Measurements from ENCODE around the gene EIF2S3B.
"Not testable (repeated sequence)": the region's sequence is repeated elsewhere in the genome, so short reads cannot be mapped to it uniquely, and the experiment has no call there.

The EIF2S3B gene

DNA sequence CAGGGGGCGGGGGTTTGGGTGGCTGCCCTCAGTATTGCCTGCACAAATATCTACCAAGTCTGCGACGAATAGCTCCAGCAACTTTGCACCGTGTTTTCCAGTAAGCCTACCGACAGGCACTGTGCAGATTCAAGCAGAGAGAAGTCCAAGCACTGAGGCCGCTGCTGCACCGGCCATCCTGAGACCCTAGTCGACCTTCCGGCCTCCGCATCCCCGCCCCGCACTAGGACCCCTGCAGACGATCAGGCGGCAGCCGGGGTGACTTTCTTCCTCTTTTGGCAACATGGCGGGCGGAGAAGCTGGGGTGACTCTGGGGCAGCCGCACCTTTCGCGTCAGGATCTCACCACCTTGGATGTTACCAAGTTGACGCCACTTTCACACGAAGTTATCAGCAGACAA lies at the start of gene EIF2S3B:
Gene EIF2S3B (plus strand): TSS at position 271 of the 400 bp plus-strand sequence. CDS start 13 bp downstream, at position 284.
- no peak for DNase-seq (ENCODE audit: low read depth)

DNA sequence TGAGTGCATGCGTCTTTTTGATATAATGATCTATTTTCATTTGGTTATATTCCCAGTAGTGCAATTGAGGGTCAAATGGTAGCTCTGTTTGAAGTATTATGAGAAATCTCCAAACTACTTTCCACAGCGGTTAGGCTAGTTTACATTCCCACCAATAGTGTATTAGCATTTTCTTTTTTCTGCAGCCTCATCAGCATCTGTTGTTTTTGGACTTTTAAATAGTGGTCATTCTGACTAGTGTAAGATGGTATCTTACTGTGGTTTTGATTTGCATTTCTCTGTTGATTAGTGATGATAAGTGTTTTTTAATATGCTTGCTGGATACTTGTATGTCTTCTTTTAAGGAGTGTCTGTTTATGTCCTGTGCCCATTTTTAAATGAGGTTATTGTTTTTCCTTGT lies 48.8 kb upstream of the EIF2S3B start:
- DNase-seq (ENCODE audit: low read depth), result peak; percentile 3

DNA sequence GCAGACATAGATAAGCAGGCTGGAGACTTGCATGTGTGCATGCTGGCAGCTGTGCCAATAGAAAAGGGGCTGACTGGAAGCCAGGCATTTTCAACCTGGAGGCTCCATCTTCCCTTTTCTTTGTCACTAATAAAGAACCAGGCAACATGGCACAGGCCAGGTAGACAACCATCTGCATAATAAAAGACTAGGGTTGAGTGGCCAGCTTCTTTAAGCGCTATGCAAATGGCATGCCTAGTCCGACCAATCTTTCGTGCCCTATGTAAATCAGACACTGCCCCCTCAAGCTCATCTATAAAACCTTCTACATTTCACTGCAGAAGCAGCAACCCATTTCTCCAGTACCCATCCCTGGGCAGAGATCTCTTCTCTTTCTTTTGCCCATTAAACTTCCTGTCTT lies 47.9 kb upstream of the EIF2S3B start:
- no peak for DNase-seq (ENCODE audit: low read depth)

DNA sequence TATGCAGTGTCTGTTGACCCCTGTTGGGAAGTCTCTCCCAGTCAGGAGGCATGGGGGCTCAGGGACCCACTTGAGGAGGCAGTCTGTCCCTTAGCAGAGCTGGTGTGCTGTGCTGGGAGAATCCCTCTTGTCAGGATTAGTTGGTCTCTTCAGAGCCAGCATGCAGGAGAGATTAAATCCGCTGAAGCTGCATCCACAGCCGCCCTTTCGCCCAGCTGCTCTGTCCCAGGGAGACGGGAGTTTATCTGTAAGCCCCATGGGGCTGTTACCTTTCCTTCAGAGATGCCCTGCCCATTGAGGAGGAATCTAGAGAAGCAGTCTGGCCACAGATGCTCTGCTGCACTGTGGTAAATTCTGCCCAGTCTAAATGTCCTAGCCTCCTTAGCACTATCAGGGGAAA lies 39.4 kb upstream of the EIF2S3B start:
- no peak for DNase-seq (ENCODE audit: low read depth)

DNA sequence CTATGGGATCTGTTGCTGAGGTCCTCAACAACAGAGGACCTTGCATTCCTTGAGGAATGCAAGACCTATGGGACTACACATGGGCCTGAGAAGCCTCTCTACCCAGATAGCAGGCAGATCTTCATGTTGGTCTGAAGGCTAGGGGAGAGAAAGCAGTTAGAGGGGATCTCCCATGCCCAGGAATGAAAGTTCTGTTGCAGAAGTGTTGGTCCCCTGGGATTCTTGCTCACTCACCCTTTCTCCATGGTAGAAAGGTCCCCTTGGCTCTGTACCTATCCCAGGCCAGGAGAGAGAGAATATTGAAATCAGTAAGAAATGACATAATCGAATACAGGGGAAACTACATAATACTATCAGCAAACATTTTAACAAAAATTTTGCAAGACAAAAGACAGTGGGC lies 36.0 kb upstream of the EIF2S3B start:
- no peak for DNase-seq (ENCODE audit: low read depth)

DNA sequence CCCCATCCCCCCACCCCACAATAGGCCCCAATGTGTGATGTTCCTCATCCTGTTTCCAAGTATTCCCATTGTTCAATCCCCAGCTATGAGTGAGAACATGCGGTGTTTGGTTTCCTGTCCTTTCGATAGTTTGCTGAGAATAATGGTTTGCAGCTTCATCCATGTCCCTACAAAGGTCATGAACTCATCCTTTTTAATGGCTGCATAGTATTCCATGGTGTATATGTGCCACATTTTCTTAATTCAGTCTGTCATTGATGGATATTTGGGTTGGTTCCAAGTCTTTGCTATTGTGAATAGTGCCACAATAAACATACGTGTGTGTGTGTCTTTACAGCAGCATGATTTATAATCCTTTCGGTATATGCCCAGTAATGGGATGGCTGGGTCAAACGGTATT lies 32.9 kb upstream of the EIF2S3B start:
- not testable (repeated sequence) for DNase-seq (ENCODE audit: low read depth)

DNA sequence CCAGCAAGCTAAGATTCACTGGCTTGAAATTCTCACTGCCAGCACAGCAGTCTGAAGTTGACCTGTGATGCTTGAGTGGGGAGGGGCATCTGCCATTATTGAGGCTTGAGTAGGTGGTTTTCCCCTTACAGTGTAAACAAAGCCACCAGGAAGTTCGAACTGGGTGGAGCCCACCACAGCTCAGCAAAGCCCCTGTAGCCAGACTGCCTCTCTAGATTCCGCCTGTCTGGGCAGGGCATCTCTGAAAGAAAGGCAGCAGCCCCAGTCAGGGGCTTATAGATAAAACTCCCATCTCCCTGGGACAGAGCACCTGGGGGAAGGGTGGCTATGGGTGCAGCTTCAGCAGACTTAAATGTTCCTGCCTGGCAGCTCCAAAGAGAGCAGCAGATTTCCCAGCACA lies 23.8 kb upstream of the EIF2S3B start:
- not testable (repeated sequence) for DNase-seq (ENCODE audit: low read depth)

DNA sequence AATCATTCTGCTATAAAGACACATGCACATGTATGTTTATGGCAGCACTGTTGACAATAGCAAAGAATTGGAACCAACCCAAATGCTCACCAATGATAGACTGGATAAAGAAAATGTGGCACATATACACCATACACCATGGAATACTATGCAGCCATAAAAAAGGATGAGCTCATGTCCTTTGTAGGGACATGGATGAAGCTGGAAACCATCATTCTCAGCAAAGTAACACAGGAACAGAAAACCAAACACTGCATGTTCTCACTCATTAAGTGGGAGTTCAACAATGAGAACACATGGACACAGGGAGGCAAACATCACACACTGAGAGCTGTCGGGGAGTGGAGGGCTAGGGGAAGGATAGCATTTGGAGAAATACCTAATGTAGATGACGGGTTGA lies 18.4 kb upstream of the EIF2S3B start:
- not testable (repeated sequence) for DNase-seq (ENCODE audit: low read depth)

DNA sequence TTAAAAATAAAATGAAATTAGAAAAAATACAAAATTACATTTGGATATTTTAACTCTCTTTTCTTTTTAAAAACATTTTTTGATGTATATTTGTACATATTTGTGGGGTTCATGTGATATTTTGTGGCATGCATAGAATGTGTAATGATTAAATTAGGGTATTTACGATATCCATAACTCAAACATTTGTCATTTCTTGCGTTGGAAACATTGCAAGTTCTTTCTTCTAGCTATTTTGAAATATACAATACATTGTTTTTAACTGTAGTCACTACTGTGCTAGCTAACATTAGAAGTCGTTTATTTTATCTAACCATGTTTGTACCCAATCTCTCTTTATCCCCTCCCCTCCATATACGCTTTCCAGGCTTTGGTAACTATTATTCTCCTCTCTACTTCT lies 13.9 kb upstream of the EIF2S3B start:
- DNase-seq (ENCODE audit: low read depth), result no peak

DNA sequence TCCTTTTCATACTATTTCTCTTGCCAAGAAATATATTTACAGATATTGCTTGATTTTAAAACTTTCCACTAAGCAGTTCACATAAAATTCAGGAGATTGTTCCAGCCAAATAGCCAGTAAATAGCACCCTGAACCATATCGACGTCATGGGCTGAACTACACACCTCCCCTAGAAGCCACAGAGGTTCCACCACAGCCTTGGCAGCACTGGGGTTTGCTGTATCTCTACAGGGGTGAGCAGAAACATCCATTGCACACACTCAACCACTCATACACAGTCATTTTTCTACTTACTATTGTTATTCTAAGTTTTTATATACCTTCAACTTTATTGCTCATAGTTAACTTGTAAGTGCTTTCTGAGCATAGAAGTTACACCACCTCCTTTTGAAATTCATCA lies 8.1 kb upstream of the EIF2S3B start:
- DNase-seq (ENCODE audit: low read depth), result peak; percentile 39

DNA sequence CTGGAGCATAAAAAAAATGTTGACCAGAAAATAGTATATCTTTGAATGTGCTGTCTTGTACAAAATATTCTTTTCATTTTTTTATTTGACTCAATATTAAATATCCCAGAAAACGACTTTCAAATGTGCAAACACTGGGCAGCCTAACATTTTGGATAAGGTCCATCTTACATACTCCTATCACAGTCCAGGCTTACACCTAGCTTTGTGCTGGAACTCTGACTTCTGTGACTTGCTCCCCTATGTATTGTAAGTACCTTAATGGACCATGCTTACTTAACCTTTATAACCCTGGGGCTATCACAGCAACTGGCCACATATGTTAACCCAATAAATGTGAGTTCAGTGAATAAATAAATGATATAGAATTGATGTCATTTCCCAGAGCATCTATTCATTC lies 7.6 kb upstream of the EIF2S3B start:
- no peak for DNase-seq (ENCODE audit: low read depth)

DNA sequence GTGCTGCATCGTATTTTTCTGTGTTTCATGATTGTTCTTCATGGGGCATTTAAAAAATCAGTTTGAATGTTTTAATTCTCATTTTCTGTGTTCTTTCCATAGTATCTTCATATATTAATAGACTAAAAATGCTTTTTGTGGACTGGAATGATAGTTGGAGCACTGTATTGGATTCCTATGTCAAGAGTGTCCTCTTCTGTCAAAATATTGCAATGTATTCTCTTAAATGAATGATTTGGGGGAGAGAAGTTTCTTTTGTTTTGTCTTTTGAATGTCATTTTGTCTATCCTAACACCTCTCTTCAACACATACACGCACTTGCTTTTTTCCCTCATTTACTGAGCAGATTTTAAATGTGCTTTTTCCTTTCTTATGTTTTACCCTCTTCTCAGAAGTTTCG lies 4.7 kb upstream of the EIF2S3B start:
- peak; percentile 18 for DNase-seq (ENCODE audit: low read depth)

DNA sequence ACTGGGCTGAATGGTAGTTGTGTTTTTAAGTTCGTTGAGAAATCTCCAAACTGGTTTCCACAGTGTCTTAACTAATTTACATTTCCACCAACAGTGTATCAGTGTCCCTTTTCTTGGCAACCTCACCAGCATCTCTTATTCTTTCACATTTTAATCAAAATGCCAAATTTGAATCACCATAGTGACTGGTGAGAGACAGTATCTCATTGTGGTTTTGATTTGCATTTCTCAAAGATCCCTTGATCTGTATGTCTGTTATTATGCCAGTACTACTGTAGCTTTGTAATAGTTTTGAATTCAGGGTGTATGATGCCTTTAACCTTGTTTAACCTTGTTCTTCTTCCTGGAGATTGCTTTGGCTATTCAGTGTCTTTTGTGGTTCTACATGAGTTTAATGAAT lies 2.2 kb upstream of the EIF2S3B start:
- no peak for DNase-seq (ENCODE audit: low read depth)

DNA sequence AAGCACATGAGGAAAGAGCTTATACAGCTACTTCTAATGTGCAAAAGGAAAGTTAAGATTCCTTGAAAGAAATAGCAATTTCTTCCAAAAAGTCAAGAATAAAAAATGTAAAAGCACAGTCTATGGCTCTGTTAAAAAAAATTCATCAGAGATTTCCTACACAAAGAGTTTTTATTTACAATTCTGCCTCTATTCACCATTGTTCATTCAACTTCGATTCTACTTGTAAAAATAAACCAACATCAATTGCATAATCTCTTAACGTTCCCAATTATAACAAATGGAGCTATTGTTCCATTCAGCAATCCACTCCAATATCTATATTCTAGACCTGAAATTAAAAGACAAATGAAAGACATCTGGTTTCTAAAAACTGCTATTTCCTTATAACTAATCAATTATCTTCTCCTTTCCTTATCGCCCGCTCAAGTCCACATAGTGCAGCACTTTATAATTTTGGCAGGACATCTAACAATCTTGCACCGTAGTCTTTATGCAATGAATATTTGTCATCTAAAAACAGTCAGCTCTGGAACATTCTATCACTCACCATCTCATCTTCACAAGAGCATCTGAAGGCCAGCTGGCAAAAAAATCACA lies 6.2 kb downstream of the EIF2S3B start:
- DNase-seq (ENCODE audit: low read depth), result no peak

DNA sequence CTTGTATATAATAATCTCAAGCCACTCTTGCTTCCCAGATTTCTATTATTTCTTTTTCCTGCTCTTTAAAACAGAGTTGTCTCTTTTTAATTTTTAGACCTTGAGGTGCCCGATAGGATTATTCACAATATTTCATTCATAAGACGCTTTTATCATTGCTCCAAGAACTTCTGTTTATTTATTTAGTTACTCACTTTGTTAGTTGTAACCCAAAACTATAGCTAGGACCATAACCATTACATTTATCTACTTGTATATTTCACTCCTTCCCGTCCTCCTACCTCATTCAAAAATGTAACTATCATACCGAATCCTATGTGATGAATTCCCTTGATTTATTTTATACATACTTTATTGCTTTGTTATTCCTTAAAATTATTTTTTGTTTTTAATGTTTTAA lies 7.1 kb downstream of the EIF2S3B start:
- DNase-seq (ENCODE audit: low read depth), result no peak

DNA sequence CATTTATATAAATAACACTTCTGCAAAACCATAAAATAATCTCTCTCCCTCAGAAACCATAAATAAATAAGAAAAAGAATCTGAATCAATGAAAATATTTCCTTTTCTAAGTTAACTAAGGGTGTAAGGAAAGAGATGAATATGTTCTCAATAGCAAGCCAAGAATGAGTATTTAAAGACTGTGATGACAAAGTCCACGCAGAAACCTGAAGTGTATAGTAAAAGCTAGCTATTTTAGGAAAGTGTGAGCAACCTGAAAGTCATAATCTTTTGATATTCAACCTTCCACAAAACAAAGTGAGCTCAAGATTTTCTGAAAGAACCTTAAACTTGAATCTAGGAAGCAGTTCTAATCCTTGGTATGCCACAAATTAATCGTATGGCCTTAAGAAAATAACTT lies 15.9 kb downstream of the EIF2S3B start:
- DNase-seq (ENCODE audit: low read depth), result no peak

DNA sequence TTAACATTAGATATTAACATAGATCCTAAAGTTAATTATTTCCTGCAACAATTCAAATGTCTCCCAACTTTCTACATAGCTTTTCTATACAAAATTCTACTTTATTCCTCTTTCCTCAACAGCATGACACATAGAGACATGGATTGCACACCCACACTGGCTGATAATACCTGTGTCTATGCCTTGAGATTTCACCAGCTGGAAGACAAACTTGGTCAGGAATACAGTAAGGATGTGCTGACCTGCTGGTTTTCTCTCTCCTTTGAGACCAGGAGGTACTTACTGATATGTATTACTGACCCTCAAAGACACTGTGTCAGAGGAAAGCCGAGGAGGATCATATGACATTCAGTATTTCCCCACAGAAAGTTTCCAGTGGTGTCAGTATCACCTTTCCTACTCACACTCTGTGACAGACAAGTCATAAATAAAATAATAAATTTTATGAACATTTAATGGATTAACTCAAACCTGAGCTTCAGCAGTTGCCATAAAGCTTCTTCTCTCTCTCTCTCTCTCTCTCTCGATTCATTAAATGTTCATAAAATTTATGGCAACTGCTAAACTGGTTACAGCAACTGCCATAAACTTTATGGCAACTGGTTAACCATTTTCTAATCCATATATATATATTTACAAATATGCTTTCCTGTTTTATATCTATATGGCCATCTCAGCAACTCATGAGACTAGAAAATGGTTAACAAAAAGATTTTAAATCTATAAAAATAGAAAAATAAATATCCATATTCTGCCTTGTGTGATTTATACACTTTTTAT lies 22.7 kb downstream of the EIF2S3B start:
- DNase-seq (ENCODE audit: low read depth), result no peak

DNA sequence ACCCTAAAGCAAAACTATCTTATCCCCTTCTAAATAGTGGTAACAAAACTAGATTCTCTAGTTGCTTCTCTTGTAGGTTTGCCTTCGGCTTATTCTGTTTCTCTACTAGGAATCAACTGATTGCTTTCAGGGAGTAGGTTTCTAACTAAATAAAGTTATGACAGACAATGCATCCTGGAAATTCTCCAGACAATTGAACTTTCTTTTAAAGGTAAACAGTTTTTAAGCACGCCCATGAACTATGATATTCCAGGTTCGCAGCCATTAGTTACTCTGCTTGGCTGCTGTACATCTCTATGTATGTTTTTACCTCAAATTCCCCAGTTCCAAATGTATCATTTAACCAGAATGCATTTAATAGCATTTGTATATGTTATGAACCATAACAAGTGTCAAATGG lies 23.9 kb downstream of the EIF2S3B start:
- DNase-seq (ENCODE audit: low read depth), result no peak

DNA sequence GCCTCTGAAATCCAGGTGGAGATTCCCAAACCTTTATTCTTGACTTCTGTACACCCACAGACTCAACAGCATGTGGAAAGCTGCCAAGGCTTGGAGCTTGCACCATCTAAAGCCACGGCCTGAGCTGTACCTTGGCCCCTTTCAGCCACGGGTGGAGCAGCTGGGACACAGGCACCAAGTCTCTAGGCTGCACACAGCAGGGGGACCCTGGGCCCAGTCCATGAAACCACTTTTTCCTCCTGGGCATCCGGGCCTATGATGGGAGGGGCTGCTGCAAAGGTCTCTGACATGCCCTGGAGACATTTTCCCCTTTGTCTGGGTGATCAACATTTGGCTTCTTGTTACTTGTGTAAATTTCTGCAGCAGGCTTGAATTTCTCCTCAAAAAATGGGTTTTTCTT lies 32.0 kb downstream of the EIF2S3B start:
- no peak for DNase-seq (ENCODE audit: low read depth)

DNA sequence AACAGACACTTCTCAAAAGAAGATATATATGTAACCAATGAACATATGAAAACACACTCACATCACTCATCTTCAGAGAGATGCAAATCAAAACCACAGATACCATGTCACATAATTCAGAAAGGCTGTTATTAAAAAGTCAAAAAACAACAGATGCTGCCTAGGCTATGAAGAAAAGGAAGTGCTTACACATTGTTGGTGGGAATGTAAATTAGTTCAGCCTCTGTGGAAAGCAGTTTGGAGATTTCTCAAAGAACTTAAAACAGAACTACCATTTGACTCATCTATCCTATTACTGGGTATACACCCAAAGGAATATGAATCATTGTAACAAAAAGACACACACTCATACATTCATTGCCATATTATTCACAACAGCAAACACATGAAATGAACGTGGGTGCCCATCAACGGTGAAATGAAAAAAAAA lies 35.1 kb downstream of the EIF2S3B start:
- DNase-seq (ENCODE audit: low read depth), result peak; percentile 81

DNA sequence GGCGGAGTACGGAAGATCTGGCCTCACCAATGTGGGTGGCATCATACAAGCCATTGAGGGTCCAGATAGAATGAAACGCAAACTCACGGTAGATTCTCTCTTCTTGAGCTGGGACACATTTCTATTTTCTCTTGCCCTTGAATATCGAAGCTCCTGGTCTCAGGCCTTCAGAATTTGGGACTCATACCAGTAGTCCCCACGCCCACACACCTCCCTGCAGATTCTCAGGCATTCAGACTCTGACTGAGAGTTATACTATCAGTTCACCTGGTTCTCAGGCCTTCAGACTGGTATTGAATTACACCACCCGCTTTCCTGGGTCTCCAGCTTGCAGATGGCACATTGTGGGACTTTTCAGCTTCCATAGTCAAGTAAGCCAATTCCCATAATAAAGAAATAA lies 37.8 kb downstream of the EIF2S3B start:
- no peak for DNase-seq (ENCODE audit: low read depth)

DNA sequence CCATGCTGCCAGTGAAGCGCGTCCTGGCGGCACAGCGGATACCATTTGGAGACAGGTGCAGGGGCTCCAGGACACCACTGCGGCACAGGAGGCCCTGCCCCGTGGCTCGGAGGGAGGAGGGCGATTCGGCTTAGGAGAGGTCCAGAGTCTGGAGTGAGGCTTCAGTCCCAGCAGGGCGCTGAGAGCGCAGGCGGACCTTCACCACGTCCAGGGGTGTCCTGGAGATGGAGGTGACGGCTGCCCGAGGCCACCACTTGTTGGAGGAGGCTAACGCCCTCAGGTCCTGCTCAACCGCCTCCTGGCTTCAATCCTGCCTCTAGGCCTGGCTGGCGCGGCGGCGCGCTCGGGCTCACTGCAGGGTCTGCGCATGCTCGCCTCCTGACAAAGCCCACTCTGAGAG lies 45.7 kb downstream of the EIF2S3B start:
- DNase-seq (ENCODE audit: low read depth), result no peak

DNA sequence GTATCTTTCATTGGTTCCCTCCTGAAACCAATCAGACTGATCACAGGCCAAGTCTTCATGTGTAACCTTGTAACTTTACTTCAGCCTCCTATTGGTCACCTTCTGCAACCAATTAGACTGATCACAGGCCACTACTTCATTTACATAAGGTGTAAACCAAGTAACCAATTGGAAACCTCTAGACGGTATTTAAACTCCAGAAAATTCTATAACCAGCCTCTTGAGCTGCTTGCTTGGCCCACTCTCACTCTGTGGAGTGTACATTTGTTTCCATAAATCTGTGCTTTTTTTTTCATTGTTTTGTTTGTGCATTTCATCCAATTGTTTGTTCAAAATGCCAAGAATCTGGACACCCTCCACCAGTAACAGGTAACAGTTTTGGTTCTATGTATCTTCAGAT lies 47.5 kb downstream of the EIF2S3B start:
- DNase-seq (ENCODE audit: low read depth), result no peak

DNA sequence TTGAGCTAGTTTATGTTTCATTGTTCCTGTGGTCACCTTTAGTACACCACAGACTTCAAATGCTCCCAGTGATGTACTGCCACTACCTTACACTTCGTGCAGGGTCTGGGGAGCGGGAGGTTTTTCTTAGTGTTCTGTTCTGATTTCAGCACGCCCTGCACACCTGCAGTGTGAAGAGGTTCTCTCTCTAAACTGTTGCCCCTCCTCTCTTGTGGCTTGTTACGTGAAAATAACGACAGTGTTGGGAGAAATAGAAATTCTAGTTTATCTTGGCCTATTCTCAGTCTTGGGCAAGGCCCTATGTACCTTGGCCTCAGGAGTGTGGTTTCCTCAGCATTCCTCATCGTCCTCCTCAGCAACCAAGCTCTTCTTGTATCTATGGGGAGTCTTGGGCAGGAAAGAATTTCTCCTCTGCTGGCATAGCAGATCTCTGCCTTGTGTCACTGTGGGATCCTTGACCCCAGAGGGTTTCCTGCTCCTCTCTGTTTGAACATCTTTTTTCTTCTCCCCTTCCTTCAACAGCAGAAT lies 48.6 kb downstream of the EIF2S3B start:
- no peak for DNase-seq (ENCODE audit: low read depth)

All from stromal cell of bone marrow (primary cell).